ENCODE results near the gene ALDOA. TPM values are rescaled to one million over a fixed set of nuclear protein-coding genes. Genes with fewer than 3 reads are reported as not detected.
A peak's percentile ranks its signal among the peaks of the same experiment; 100 is the strongest.

Gene ALDOA
- total and polyA plus RNA-seq, 2 experiments from 2014 or later: 397 to 882 TPM

GRCh38 chr16:30112197-30113030 lies 46.9 kb downstream of the ALDOA start:
- Histone ChIP-seq H3K4me3 (no peak overlapping the region), H3K36me3 (replicated peaks; ENCODE audit: insufficient read depth, low read depth) (no peaks in the 10 kb centered on the region), H3K27ac (peak overlapping the region; percentile 43), H3K79me2 (no peaks in the 10 kb centered on the region), H3K4me2 (no peak overlapping the region), H2AFZ (no peak overlapping the region), H3K9me2 (replicated peaks; ENCODE audit: insufficient read depth) (no peaks in the 10 kb centered on the region), H3K9me3 (ENCODE audit: low read depth) (no peaks in the 10 kb centered on the region), H3K4me1 (ENCODE audit: insufficient read depth) (peaks cover 11% of the 10 kb centered on the region), H3K27me3 (no peaks in the 10 kb centered on the region), H4K20me1 (ENCODE audit: insufficient read depth, poor library complexity, severe bottlenecking) (no peaks in the 10 kb centered on the region)
- 36% methylated on average over 23 of the region's 29 CpGs for WGBS (ENCODE audit: low lambda C conversion rate, missing lambda C conversion rate)
- peak; percentile 76 for TF ChIP-seq CTCF (IDR thresholded peaks at IDR 0.05; ENCODE audit: poor library complexity)
- TF ChIP-seq EZH2phosphoT487 (IDR thresholded peaks at IDR 0.05; ENCODE audit: low read depth, severe bottlenecking, unreplicated experiment): no peak
- TF ChIP-seq EZH2 (IDR thresholded peaks at IDR 0.05; ENCODE audit: borderline replicate concordance): no peak
- peak; percentile 87 for DNase-seq (ENCODE audit: low spot score)

GRCh38 chr16:30113031-30113710 lies 47.6 kb downstream of the ALDOA start, which contains the start of gene GDPD3:
TSS of gene GDPD3 (minus strand) at chr16:30113537. CDS start at chr16:30113478, 59 bp downstream.
- Histone ChIP-seq H3K4me3 (no peak within 1 kb of the TSS), H3K4me2 (no peak within 1 kb of the TSS), H3K79me2 (no peaks in the 10 kb centered on the region), H4K20me1 (ENCODE audit: insufficient read depth, poor library complexity, severe bottlenecking) (no peaks in the 10 kb centered on the region), H3K27ac (peak within 1 kb of the TSS; percentile 43), H3K9me3 (ENCODE audit: low read depth) (no peaks in the 10 kb centered on the region), H2AFZ (no peak within 1 kb of the TSS), H3K9me2 (replicated peaks; ENCODE audit: insufficient read depth) (no peaks in the 10 kb centered on the region), H3K36me3 (replicated peaks; ENCODE audit: insufficient read depth, low read depth) (no peaks in the 10 kb centered on the region), H3K4me1 (ENCODE audit: insufficient read depth) (peaks cover 11% of the 10 kb centered on the region), H3K27me3 (no peaks in the 10 kb centered on the region)
- no peak for TF ChIP-seq EZH2phosphoT487 (IDR thresholded peaks at IDR 0.05; ENCODE audit: low read depth, severe bottlenecking, unreplicated experiment)
- TF ChIP-seq CTCF (IDR thresholded peaks at IDR 0.05; ENCODE audit: poor library complexity): no peak
- no peak for TF ChIP-seq EZH2 (IDR thresholded peaks at IDR 0.05; ENCODE audit: borderline replicate concordance)
- 66% methylated on average over 16 of the region's 20 CpGs for WGBS (ENCODE audit: low lambda C conversion rate, missing lambda C conversion rate)
- DNase-seq (ENCODE audit: low spot score): peak; percentile 66

GRCh38 chr16:30113711-30114333 lies 48.3 kb downstream of the ALDOA start:
- no peak overlapping the region for H2AFZ ChIP-seq
- 87% methylated on average over 20 of the region's 20 CpGs for WGBS (ENCODE audit: low lambda C conversion rate, missing lambda C conversion rate)
- peaks cover 11% of the 10 kb centered on the region for H3K4me1 ChIP-seq (ENCODE audit: insufficient read depth)
- no peak for DNase-seq (ENCODE audit: low spot score)
- no peaks in the 10 kb centered on the region for H3K36me3 ChIP-seq (replicated peaks; ENCODE audit: insufficient read depth, low read depth)
- H3K79me2 ChIP-seq: no peaks in the 10 kb centered on the region
- no peaks in the 10 kb centered on the region for H3K9me2 ChIP-seq (replicated peaks; ENCODE audit: insufficient read depth)
- TF ChIP-seq EZH2 (IDR thresholded peaks at IDR 0.05; ENCODE audit: borderline replicate concordance) (no peak), CTCF (IDR thresholded peaks at IDR 0.05; ENCODE audit: poor library complexity) (no peak), EZH2phosphoT487 (IDR thresholded peaks at IDR 0.05; ENCODE audit: low read depth, severe bottlenecking, unreplicated experiment) (no peak)
- no peaks in the 10 kb centered on the region for H4K20me1 ChIP-seq (ENCODE audit: insufficient read depth, poor library complexity, severe bottlenecking)
- no peaks in the 10 kb centered on the region for H3K9me3 ChIP-seq (ENCODE audit: low read depth)
- no peaks in the 10 kb centered on the region for H3K27me3 ChIP-seq
- peak overlapping the region; percentile 24 for H3K27ac ChIP-seq
- no peak overlapping the region for H3K4me2 ChIP-seq
- H3K4me3 ChIP-seq: no peak overlapping the region

All from hepatocyte (in vitro differentiated cells).